ENCODE data around the gene COMMD2. TPM values are rescaled to one million over a fixed set of nuclear protein-coding genes. Genes with fewer than 3 reads are reported as not detected.

COMMD2 gene
- total RNA-seq, 2 donors from 2014 or later = 21.6 to 26.9 TPM

- TF ChIP-seq POLR2A (IDR thresholded peaks at IDR 0.05) (no peak), CTCF (IDR thresholded peaks at IDR 0.05) (no peak), POLR2AphosphoS5 (IDR thresholded peaks at IDR 0.05) (no peak)
- Histone ChIP-seq H3K4me3 (no peak within 1 kb of the TSS), H3K27me3 (replicated peaks; ENCODE audit: insufficient read depth) (no peaks in the 10 kb centered on the region), H3K27ac (no peak within 1 kb of the TSS), H3K9me3 (no peaks in the 10 kb centered on the region), H3K4me1 (replicated peaks) (no peaks in the 10 kb centered on the region), H3K36me3 (no peaks in the 10 kb centered on the region)
- DNase-seq (ENCODE audit: low spot score) = no peak
- WGBS = 55% methylated on average over 4 of the region's 4 CpGs
- intact Hi-C loops (cut with DNase I) = no loop called here
These were observed 40.4 kb upstream of the COMMD2 start, which contains the start of gene ANKUB1 for GRCh38 chr3:149792452-149793270. Gene ANKUB1, minus strand, starts transcription at chr3:149792554. Its CDS starts 188 bp downstream, at chr3:149792366.

GRCh38 chr3:149790698-149791097 is 38.4 kb upstream of the COMMD2 start:
- Histone ChIP-seq H3K27ac (no peak overlapping the region), H3K4me3 (no peak overlapping the region), H3K27me3 (replicated peaks; ENCODE audit: insufficient read depth) (no peaks in the 10 kb centered on the region), H3K36me3 (no peaks in the 10 kb centered on the region), H3K4me1 (replicated peaks) (no peaks in the 10 kb centered on the region), H3K9me3 (no peaks in the 10 kb centered on the region)
- DNase-seq (ENCODE audit: low spot score) = no peak
- intact Hi-C loops (cut with DNase I) = no loop called here
- 85% methylated on average over 3 of the region's 3 CpGs for WGBS
- TF ChIP-seq CTCF (IDR thresholded peaks at IDR 0.05) (no peak), POLR2A (IDR thresholded peaks at IDR 0.05) (no peak), POLR2AphosphoS5 (IDR thresholded peaks at IDR 0.05) (no peak)

GRCh38 chr3:149790268-149790667 is 38.0 kb upstream of the COMMD2 start:
- Histone ChIP-seq H3K27me3 (replicated peaks; ENCODE audit: insufficient read depth) (no peaks in the 10 kb centered on the region), H3K36me3 (no peaks in the 10 kb centered on the region), H3K27ac (no peak overlapping the region), H3K4me3 (no peak overlapping the region), H3K9me3 (no peaks in the 10 kb centered on the region), H3K4me1 (replicated peaks) (no peaks in the 10 kb centered on the region)
- TF ChIP-seq POLR2A (IDR thresholded peaks at IDR 0.05) (no peak), CTCF (IDR thresholded peaks at IDR 0.05) (no peak), POLR2AphosphoS5 (IDR thresholded peaks at IDR 0.05) (no peak)
- 60% methylated on average over 2 of the region's 2 CpGs for WGBS
- no peak for DNase-seq (ENCODE audit: low spot score)
- intact Hi-C loops (cut with DNase I) = no loop called here

GRCh38 chr3:149784064-149784704 is 31.9 kb upstream of the COMMD2 start:
- no peak for DNase-seq (ENCODE audit: low spot score)
- WGBS = 92% methylated on average over 5 of the region's 5 CpGs
- intact Hi-C loops (cut with DNase I) = no loop called here
- no peaks in the 10 kb centered on the region for H3K4me1 ChIP-seq (replicated peaks)
- H3K9me3 ChIP-seq = no peaks in the 10 kb centered on the region
- no peak overlapping the region for H3K4me3 ChIP-seq
- no peaks in the 10 kb centered on the region for H3K27me3 ChIP-seq (replicated peaks; ENCODE audit: insufficient read depth)
- no peaks in the 10 kb centered on the region for H3K36me3 ChIP-seq
- H3K27ac ChIP-seq = no peak overlapping the region
- TF ChIP-seq POLR2A (IDR thresholded peaks at IDR 0.05) (no peak), CTCF (IDR thresholded peaks at IDR 0.05) (no peak), POLR2AphosphoS5 (IDR thresholded peaks at IDR 0.05) (no peak)

Data from prostate gland (tissue), 2 donors.